ENCODE measurements around the gene WFIKKN2. TPM values are rescaled to one million over a fixed set of nuclear protein-coding genes. Genes with fewer than 3 reads are reported as not detected.

WFIKKN2 gene
- total and polyA plus RNA-seq, 2 of the 13 experiments (the other 11 are each of a cell fraction or from before 2014, with no cell fraction given), result not detected

DNA sequence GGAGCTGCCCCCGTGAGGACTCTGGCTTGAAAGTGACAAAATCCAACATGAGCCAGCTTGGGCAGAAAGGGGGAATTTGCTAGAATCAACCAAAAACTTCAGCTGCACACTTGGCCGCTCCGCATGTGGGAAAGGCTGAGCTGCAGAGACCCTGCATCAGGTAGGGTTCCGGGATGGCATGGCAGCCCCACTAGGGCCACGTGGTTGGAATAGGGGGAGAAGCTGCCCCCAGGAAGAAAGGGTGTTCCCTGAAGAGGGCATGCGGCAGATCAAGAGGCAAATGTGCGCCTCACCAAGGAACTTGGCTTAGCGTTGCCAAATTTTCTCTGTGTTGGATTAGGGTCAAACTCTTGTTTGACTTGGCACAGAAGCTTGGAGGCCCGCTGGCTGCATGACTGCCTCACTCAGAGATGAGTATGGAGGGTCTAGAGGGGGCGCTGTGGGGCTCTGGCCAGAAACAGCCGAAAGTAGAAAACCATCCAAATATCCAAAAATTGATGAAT is 29.2 kb upstream of the WFIKKN2 start (continued):
- TF ChIP-seq ZNF660 (CRISPR knock-in tag; IDR thresholded peaks at IDR 0.05; ENCODE audit: borderline replicate concordance, low read depth) (no peak), FOSL1 (CRISPR knock-in tag; IDR thresholded peaks at IDR 0.05; ENCODE audit: borderline replicate concordance) (no peak), PHF5A (CRISPR knock-in tag; IDR thresholded peaks at IDR 0.05; ENCODE audit: low read depth, unreplicated experiment) (no peak), ETV6 (CRISPR knock-in tag; conservative IDR thresholded peaks at IDR 0.05) (no peak), PPARG (CRISPR knock-in tag; conservative IDR thresholded peaks at IDR 0.05) (0 out of 2 replicates have a peak, but pooled peaks have one; percentile 18), HNRNPLL (IDR thresholded peaks at IDR 0.05; ENCODE audit: low read depth, low read length, poor library complexity, severe bottlenecking) (no peak), MLLT10 (CRISPR knock-in tag; IDR thresholded peaks at IDR 0.05) (no peak), CCAR2 (optimal IDR thresholded peaks at IDR 0.05; ENCODE audit: low read depth, low read length) (no peak), MBD4 (IDR thresholded peaks at IDR 0.05; ENCODE audit: borderline replicate concordance, low read length) (no peak), SP4 (CRISPR knock-in tag; IDR thresholded peaks at IDR 0.05) (0 out of 2 replicates have a peak, but pooled peaks have one; percentile 33), TRIM24 (CRISPR knock-in tag; IDR thresholded peaks at IDR 0.05) (no peak), ZNF605 (CRISPR knock-in tag; IDR thresholded peaks at IDR 0.05) (peak; percentile 60; the same call in 1 of the 2 replicates), ZNF501 (CRISPR knock-in tag; IDR thresholded peaks at IDR 0.05) (no peak), ZNF713 (CRISPR knock-in tag; IDR thresholded peaks at IDR 0.05) (no peak), BHLHE40 (IDR thresholded peaks at IDR 0.05; ENCODE audit: low read length) (no peak), HNF4A (CRISPR knock-in tag; IDR thresholded peaks at IDR 0.05) (peak; percentile 81), ZNF205 (CRISPR knock-in tag; IDR thresholded peaks at IDR 0.05) (no peak), KDM6A (CRISPR knock-in tag; IDR thresholded peaks at IDR 0.05; ENCODE audit: low read depth) (peak; percentile 48; the same call in 1 of the 2 replicates)
- TF ChIP-seq, protein P1, sequence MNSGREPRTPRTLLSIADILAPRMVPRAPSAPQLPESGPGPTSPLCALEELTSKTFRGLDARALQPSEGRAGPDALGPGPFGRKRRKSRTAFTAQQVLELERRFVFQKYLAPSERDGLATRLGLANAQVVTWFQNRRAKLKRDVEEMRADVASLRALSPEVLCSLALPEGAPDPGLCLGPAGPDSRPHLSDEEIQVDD (CRISPR knock-in tag; IDR thresholded peaks at IDR 0.05; ENCODE audit: borderline replicate concordance), result no peak
- TF ChIP-seq, protein P2, sequence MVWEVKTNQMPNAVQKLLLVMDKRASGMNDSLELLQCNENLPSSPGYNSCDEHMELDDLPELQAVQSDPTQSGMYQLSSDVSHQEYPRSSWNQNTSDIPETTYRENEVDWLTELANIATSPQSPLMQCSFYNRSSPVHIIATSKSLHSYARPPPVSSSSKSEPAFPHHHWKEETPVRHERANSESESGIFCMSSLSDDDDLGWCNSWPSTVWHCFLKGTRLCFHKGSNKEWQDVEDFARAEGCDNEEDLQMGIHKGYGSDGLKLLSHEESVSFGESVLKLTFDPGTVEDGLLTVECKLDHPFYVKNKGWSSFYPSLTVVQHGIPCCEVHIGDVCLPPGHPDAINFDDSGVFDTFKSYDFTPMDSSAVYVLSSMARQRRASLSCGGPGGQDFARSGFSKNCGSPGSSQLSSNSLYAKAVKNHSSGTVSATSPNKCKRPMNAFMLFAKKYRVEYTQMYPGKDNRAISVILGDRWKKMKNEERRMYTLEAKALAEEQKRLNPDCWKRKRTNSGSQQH (CRISPR knock-in tag; IDR thresholded peaks at IDR 0.05; ENCODE audit: low read depth), result no peak
- TF ChIP-seq, protein P3, sequence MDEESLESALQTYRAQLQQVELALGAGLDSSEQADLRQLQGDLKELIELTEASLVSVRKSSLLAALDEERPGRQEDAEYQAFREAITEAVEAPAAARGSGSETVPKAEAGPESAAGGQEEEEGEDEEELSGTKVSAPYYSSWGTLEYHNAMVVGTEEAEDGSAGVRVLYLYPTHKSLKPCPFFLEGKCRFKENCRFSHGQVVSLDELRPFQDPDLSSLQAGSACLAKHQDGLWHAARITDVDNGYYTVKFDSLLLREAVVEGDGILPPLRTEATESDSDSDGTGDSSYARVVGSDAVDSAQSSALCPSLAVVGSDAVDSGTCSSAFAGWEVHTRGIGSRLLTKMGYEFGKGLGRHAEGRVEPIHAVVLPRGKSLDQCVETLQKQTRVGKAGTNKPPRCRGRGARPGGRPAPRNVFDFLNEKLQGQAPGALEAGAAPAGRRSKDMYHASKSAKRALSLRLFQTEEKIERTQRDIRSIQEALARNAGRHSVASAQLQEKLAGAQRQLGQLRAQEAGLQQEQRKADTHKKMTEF (CRISPR knock-in tag; IDR thresholded peaks at IDR 0.05), result peak; percentile 42; the same call in 1 of the 2 replicates
- TF ChIP-seq, protein P4, sequence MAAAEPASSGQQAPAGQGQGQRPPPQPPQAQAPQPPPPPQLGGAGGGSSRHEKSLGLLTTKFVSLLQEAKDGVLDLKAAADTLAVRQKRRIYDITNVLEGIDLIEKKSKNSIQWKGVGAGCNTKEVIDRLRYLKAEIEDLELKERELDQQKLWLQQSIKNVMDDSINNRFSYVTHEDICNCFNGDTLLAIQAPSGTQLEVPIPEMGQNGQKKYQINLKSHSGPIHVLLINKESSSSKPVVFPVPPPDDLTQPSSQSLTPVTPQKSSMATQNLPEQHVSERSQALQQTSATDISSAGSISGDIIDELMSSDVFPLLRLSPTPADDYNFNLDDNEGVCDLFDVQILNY (CRISPR knock-in tag; conservative IDR thresholded peaks at IDR 0.05), result no peak
- TF ChIP-seq, protein P5, sequence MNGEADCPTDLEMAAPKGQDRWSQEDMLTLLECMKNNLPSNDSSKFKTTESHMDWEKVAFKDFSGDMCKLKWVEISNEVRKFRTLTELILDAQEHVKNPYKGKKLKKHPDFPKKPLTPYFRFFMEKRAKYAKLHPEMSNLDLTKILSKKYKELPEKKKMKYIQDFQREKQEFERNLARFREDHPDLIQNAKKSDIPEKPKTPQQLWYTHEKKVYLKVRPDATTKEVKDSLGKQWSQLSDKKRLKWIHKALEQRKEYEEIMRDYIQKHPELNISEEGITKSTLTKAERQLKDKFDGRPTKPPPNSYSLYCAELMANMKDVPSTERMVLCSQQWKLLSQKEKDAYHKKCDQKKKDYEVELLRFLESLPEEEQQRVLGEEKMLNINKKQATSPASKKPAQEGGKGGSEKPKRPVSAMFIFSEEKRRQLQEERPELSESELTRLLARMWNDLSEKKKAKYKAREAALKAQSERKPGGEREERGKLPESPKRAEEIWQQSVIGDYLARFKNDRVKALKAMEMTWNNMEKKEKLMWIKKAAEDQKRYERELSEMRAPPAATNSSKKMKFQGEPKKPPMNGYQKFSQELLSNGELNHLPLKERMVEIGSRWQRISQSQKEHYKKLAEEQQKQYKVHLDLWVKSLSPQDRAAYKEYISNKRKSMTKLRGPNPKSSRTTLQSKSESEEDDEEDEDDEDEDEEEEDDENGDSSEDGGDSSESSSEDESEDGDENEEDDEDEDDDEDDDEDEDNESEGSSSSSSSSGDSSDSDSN (CRISPR knock-in tag; IDR thresholded peaks at IDR 0.05), result 0 out of 2 replicates have a peak, but pooled peaks have one; percentile 34
- TF ChIP-seq, protein P6, sequence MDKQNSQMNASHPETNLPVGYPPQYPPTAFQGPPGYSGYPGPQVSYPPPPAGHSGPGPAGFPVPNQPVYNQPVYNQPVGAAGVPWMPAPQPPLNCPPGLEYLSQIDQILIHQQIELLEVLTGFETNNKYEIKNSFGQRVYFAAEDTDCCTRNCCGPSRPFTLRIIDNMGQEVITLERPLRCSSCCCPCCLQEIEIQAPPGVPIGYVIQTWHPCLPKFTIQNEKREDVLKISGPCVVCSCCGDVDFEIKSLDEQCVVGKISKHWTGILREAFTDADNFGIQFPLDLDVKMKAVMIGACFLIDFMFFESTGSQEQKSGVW (CRISPR knock-in tag; IDR thresholded peaks at IDR 0.05; ENCODE audit: borderline replicate concordance), result no peak
